ENCODE results near the gene CAAP1.

- TF ChIP-seq POLR2A (IDR thresholded peaks at IDR 0.05) (no peak), CTCF (IDR thresholded peaks at IDR 0.05) (no peak)
Observed at GRCh38 chr9:26880262-26880661, 12.3 kb downstream of the CAAP1 start.

Data from sigmoid colon (tissue), 3 donors.